Effector memory CD8-positive, alpha-beta T cell (primary cell): ENCODE data around the gene FXYD4.
"Not testable (repeated sequence)": the region's sequence is repeated elsewhere in the genome, so short reads cannot be mapped to it uniquely, and the experiment has no call there.

Source experiments
- ATAC-seq: fragments of 150-1000 bp; cut with Tn5 transposase; replicated peaks from 2 replicates; pipeline ENCODE4 v1.10.0; 2021; ENCODE audit warnings: mild to moderate bottlenecking, moderate library complexity
- DNase-seq, 3 experiments: peaks; one replicate each; pipeline ENCODE4 v3.0.0; 2021
- H3K27ac Mint-ChIP-seq, 2 donors: one replicate each; pipeline ENCODE4 v1.8.0; 2022; ENCODE audit warnings: mild to moderate bottlenecking in 2 of 2, mixed read lengths in 2 of 2, moderate library complexity in 2 of 2
- H3K27me3 Mint-ChIP-seq, 2 donors: one replicate each; pipeline ENCODE4 v1.8.0; 2022; ENCODE audit warnings: mixed read lengths in 2 of 2
- H3K36me3 Mint-ChIP-seq: one replicate; pipeline ENCODE4 v1.8.0; 2022; ENCODE audit warnings: mild to moderate bottlenecking, moderate library complexity, mixed read lengths; ENCODE audit not compliant: insufficient read depth
- H3K4me1 Mint-ChIP-seq, 2 donors: one replicate each; pipeline ENCODE4 v1.8.0; 2022; ENCODE audit warnings: low read depth in 2 of 2, mixed read lengths in 2 of 2
- H3K4me3 Mint-ChIP-seq, 2 donors: one replicate each; pipeline ENCODE4 v1.8.0; 2022; ENCODE audit warnings: mild to moderate bottlenecking in 2 of 2, mixed read lengths in 2 of 2, moderate library complexity in 2 of 2
- H3K9me3 Mint-ChIP-seq, 2 donors: one replicate each; pipeline ENCODE4 v1.8.0; 2022; ENCODE audit warnings: mixed read lengths in 2 of 2

Gene FXYD4

GRCh38 chr10:43336641-43337318 is 34.7 kb upstream of the FXYD4 start:
- no peak for ATAC-seq
- H3K36me3 Mint-ChIP-seq, result peaks cover 4% of the 10 kb centered on the region
- no peak overlapping the region for H3K4me3 Mint-ChIP-seq
- H3K9me3 Mint-ChIP-seq, result no peaks in the 10 kb centered on the region
- H3K4me1 Mint-ChIP-seq, result peaks cover 16 to 20% of the 10 kb centered on the region in 2 donors
- H3K27ac Mint-ChIP-seq, result no peak overlapping the region
- H3K27me3 Mint-ChIP-seq, result peaks cover 29 to 39% of the 10 kb centered on the region in 2 donors
- DNase-seq, result no peak

- not testable (repeated sequence) for DNase-seq, ATAC-seq, H3K27ac Mint-ChIP-seq, H3K9me3 Mint-ChIP-seq, H3K4me3 Mint-ChIP-seq, H3K36me3 Mint-ChIP-seq
- Mint-ChIP-seq H3K27me3 (peaks cover 29 to 39% of the 10 kb centered on the region in 2 donors), H3K4me1 (peaks cover 10 to 14% of the 10 kb centered on the region in 2 donors)
Measured at GRCh38 chr10:43337536-43337935, 33.9 kb upstream of the FXYD4 start.

GRCh38 chr10:43338117-43338516 is 33.3 kb upstream of the FXYD4 start:
- Mint-ChIP-seq H3K4me3 (no peak overlapping the region), H3K36me3 (no peaks in the 10 kb centered on the region), H3K4me1 (peaks cover 5 to 11% of the 10 kb centered on the region in 2 donors), H3K27me3 (peaks cover 29 to 39% of the 10 kb centered on the region in 2 donors), H3K27ac (no peak overlapping the region), H3K9me3 (no peaks in the 10 kb centered on the region)
- DNase-seq (no peak), ATAC-seq (no peak)

- H3K27me3 Mint-ChIP-seq, result peaks cover 29 to 39% of the 10 kb centered on the region in 2 donors
- ATAC-seq, result no peak
Measured at GRCh38 chr10:43339136-43339535, 32.3 kb upstream of the FXYD4 start.

GRCh38 chr10:43340101-43340500 is 31.3 kb upstream of the FXYD4 start:
- no peak overlapping the region for H3K27ac Mint-ChIP-seq
- H3K4me1 Mint-ChIP-seq, result peaks cover 3 to 11% of the 10 kb centered on the region in 2 donors
- no peak for DNase-seq
- no peaks in the 10 kb centered on the region for H3K9me3 Mint-ChIP-seq
- ATAC-seq, result no peak
- peaks cover 29 to 39% of the 10 kb centered on the region in 2 donors for H3K27me3 Mint-ChIP-seq
- no peak overlapping the region for H3K4me3 Mint-ChIP-seq
- H3K36me3 Mint-ChIP-seq, result no peaks in the 10 kb centered on the region

More at GRCh38 chr10:43339136-43339535, 32.3 kb upstream of the FXYD4 start:
- Mint-ChIP-seq H3K36me3 (no peaks in the 10 kb centered on the region), H3K9me3 (no peaks in the 10 kb centered on the region), H3K4me3 (no peak overlapping the region), H3K4me1 (peaks cover 3 to 11% of the 10 kb centered on the region in 2 donors), H3K27ac (no peak overlapping the region)
- DNase-seq, result no peak

- ATAC-seq, result no peak
- Mint-ChIP-seq H3K4me1 (peaks cover 3 to 11% of the 10 kb centered on the region in 2 donors), H3K36me3 (no peaks in the 10 kb centered on the region), H3K4me3 (no peak overlapping the region), H3K27me3 (peaks cover 29 to 39% of the 10 kb centered on the region in 2 donors), H3K27ac (no peak overlapping the region), H3K9me3 (no peaks in the 10 kb centered on the region)
- no peak for DNase-seq
Measured at GRCh38 chr10:43340619-43341018, 30.8 kb upstream of the FXYD4 start.

- no peak overlapping the region for H3K27ac Mint-ChIP-seq
- no peak overlapping the region for H3K4me3 Mint-ChIP-seq
- H3K27me3 Mint-ChIP-seq, result peaks cover 29 to 39% of the 10 kb centered on the region in 2 donors
- DNase-seq (no peak), ATAC-seq (no peak)
- H3K9me3 Mint-ChIP-seq, result no peaks in the 10 kb centered on the region
- H3K4me1 Mint-ChIP-seq, result peaks cover 3 to 11% of the 10 kb centered on the region in 2 donors
- no peaks in the 10 kb centered on the region for H3K36me3 Mint-ChIP-seq
Measured at GRCh38 chr10:43341450-43341849, 30.0 kb upstream of the FXYD4 start.

GRCh38 chr10:43342279-43343125 is 28.9 kb upstream of the FXYD4 start:
- Mint-ChIP-seq H3K36me3 (no peaks in the 10 kb centered on the region), H3K4me1 (peaks cover 0 to 11% of the 10 kb centered on the region in 2 donors), H3K9me3 (no peaks in the 10 kb centered on the region), H3K4me3 (no peak overlapping the region), H3K27me3 (peaks cover 29 to 33% of the 10 kb centered on the region in 2 donors), H3K27ac (no peak overlapping the region)
- ATAC-seq (no peak), DNase-seq (no peak)

- peaks cover 3 to 11% of the 10 kb centered on the region in 2 donors for H3K4me1 Mint-ChIP-seq
- peaks cover 26 to 27% of the 10 kb centered on the region in 2 donors for H3K27me3 Mint-ChIP-seq
- H3K27ac Mint-ChIP-seq, result no peak overlapping the region
- H3K9me3 Mint-ChIP-seq, result no peaks in the 10 kb centered on the region
- ATAC-seq (no peak), DNase-seq (no peak)
- H3K4me3 Mint-ChIP-seq, result no peak overlapping the region
- H3K36me3 Mint-ChIP-seq, result no peaks in the 10 kb centered on the region
Measured at GRCh38 chr10:43343126-43343525, 28.3 kb upstream of the FXYD4 start.

GRCh38 chr10:43344051-43344450 is 27.4 kb upstream of the FXYD4 start:
- Mint-ChIP-seq H3K4me3 (no peak overlapping the region), H3K27me3 (peaks cover 21 to 26% of the 10 kb centered on the region in 2 donors), H3K9me3 (no peaks in the 10 kb centered on the region), H3K36me3 (no peaks in the 10 kb centered on the region), H3K27ac (no peak overlapping the region), H3K4me1 (peaks cover 9 to 15% of the 10 kb centered on the region in 2 donors)
- DNase-seq, result no peak
- ATAC-seq, result no peak

- DNase-seq, result no peak
- Mint-ChIP-seq H3K27ac (peak overlapping the region; percentile 51 to 77), H3K4me3 (no peak overlapping the region), H3K36me3 (no peaks in the 10 kb centered on the region), H3K27me3 (peaks cover 18 to 27% of the 10 kb centered on the region in 2 donors), H3K4me1 (peaks cover 9 to 12% of the 10 kb centered on the region in 2 donors), H3K9me3 (no peaks in the 10 kb centered on the region)
- ATAC-seq, result no peak
Measured at GRCh38 chr10:43347997-43348396, 23.4 kb upstream of the FXYD4 start.

- Mint-ChIP-seq H3K27ac (peak overlapping the region; percentile 51 to 77), H3K27me3 (peaks cover 18 to 27% of the 10 kb centered on the region in 2 donors), H3K9me3 (no peaks in the 10 kb centered on the region), H3K4me3 (peak overlapping the region in 1 of 2 donors; percentile 53), H3K36me3 (no peaks in the 10 kb centered on the region), H3K4me1 (peaks cover 9 to 12% of the 10 kb centered on the region in 2 donors)
- peak; percentile 100 for ATAC-seq
- peak; percentile 80 to 84 (median 83) for DNase-seq
Measured at GRCh38 chr10:43348511-43349312, 22.7 kb upstream of the FXYD4 start.

GRCh38 chr10:43350156-43350555 is 21.3 kb upstream of the FXYD4 start:
- Mint-ChIP-seq H3K4me1 (peaks cover 9 to 12% of the 10 kb centered on the region in 2 donors), H3K27ac (no peak overlapping the region), H3K36me3 (no peaks in the 10 kb centered on the region), H3K9me3 (no peaks in the 10 kb centered on the region), H3K27me3 (peaks cover 18 to 27% of the 10 kb centered on the region in 2 donors), H3K4me3 (no peak overlapping the region)
- DNase-seq (no peak), ATAC-seq (no peak)
